Ishikawa (cell line): Measurements from ENCODE around the gene COL4A4.
A peak's percentile ranks its signal among the peaks of the same experiment; 100 is the strongest.

Experiments
- CEBPB ChIP-seq: IDR thresholded peaks from 2 replicates; pipeline ENCODE4 v1.6.1; 2012
- CREB1 ChIP-seq: IDR thresholded peaks from 2 replicates; pipeline ENCODE4 v1.6.1; 2012; ENCODE audit warnings: low read depth
- EGR1 ChIP-seq: IDR thresholded peaks from 2 replicates; pipeline ENCODE4 v1.6.1; 2012
- EP300 ChIP-seq: IDR thresholded peaks from 2 replicates; pipeline ENCODE4 v1.6.1; 2012; ENCODE audit warnings: borderline replicate concordance
- FOXM1 ChIP-seq: IDR thresholded peaks from 2 replicates; pipeline ENCODE4 v1.6.1; 2012; ENCODE audit warnings: low read depth, borderline replicate concordance
- NFIC ChIP-seq: IDR thresholded peaks from 2 replicates; pipeline ENCODE4 v1.6.1; 2012
- RAD21 ChIP-seq: IDR thresholded peaks from 2 replicates; pipeline ENCODE4 v1.6.1; 2012; ENCODE audit warnings: low read depth
- TAF1 ChIP-seq: IDR thresholded peaks from 2 replicates; pipeline ENCODE4 v1.6.1; 2012; ENCODE audit warnings: low read depth, mild to moderate bottlenecking
- TCF12 ChIP-seq: IDR thresholded peaks from 2 replicates; pipeline ENCODE4 v1.6.1; 2012; ENCODE audit warnings: low read depth
- TEAD4 ChIP-seq: IDR thresholded peaks from 2 replicates; pipeline ENCODE4 v1.6.1; 2012
- USF1 ChIP-seq: IDR thresholded peaks from 2 replicates; pipeline ENCODE4 v1.6.1; 2012
- YY1 ChIP-seq: IDR thresholded peaks from 2 replicates; pipeline ENCODE4 v1.6.1; 2012; ENCODE audit warnings: low read depth
- ZBTB7A ChIP-seq: IDR thresholded peaks from 2 replicates; pipeline ENCODE4 v1.6.1; 2012; ENCODE audit warnings: low read depth
- TF ChIP-seq, protein P1 (sequence below): IDR thresholded peaks from 2 replicates; pipeline ENCODE4 v1.6.1; 2012; ENCODE audit warnings: low read depth, mild to moderate bottlenecking
- TF ChIP-seq, protein P2 (sequence below): IDR thresholded peaks from 2 replicates; pipeline ENCODE4 v1.6.1; 2012

COL4A4 gene

DNA sequence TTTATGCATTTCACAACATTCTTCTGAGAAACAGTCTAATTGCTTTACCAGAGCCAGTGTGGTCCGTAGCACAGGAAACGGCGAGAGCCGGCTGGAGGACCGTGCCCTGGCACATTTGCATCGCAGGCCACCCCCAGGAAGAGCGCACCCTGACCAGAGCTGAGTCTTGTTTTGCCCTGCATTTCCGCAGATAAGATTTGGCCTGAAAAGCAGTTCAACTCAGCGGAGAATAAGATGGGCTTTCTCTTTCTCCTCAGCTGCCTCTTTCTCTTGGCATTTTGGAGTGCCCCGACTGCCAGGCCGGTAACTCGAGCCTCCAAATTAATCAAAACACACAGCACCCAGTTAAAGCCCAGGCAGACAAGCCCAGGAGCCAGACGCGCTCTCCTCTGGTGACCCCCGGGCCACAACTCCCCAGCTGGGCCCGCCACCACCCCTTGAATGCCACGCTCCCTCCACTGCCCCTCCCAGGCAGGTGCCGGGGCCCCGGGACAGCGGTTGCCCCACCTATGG is 464 bp downstream of the COL4A4 start:
- TF ChIP-seq EP300: no peak
- TF ChIP-seq EGR1: no peak
- TF ChIP-seq YY1: no peak
- no peak for TF ChIP-seq RAD21
- no peak for TF ChIP-seq CEBPB
- TF ChIP-seq TEAD4: no peak
- TF ChIP-seq, protein P1, sequence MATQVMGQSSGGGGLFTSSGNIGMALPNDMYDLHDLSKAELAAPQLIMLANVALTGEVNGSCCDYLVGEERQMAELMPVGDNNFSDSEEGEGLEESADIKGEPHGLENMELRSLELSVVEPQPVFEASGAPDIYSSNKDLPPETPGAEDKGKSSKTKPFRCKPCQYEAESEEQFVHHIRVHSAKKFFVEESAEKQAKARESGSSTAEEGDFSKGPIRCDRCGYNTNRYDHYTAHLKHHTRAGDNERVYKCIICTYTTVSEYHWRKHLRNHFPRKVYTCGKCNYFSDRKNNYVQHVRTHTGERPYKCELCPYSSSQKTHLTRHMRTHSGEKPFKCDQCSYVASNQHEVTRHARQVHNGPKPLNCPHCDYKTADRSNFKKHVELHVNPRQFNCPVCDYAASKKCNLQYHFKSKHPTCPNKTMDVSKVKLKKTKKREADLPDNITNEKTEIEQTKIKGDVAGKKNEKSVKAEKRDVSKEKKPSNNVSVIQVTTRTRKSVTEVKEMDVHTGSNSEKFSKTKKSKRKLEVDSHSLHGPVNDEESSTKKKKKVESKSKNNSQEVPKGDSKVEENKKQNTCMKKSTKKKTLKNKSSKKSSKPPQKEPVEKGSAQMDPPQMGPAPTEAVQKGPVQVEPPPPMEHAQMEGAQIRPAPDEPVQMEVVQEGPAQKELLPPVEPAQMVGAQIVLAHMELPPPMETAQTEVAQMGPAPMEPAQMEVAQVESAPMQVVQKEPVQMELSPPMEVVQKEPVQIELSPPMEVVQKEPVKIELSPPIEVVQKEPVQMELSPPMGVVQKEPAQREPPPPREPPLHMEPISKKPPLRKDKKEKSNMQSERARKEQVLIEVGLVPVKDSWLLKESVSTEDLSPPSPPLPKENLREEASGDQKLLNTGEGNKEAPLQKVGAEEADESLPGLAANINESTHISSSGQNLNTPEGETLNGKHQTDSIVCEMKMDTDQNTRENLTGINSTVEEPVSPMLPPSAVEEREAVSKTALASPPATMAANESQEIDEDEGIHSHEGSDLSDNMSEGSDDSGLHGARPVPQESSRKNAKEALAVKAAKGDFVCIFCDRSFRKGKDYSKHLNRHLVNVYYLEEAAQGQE: no peak
- TF ChIP-seq TCF12: no peak
- TF ChIP-seq, protein P2, sequence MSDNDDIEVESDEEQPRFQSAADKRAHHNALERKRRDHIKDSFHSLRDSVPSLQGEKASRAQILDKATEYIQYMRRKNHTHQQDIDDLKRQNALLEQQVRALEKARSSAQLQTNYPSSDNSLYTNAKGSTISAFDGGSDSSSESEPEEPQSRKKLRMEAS: no peak; the same call in 1 of the 2 replicates
- TF ChIP-seq USF1: no peak
- no peak for TF ChIP-seq FOXM1
- no peak for TF ChIP-seq TAF1
- TF ChIP-seq CREB1: no peak
- no peak for TF ChIP-seq ZBTB7A
- TF ChIP-seq NFIC: no peak

GRCh38 chr2:227161947-227162346 is 2.1 kb downstream of the COL4A4 start:
- TF ChIP-seq TAF1: no peak
- no peak for TF ChIP-seq TEAD4
- no peak for TF ChIP-seq USF1
- TF ChIP-seq, protein P2: no peak
- no peak for TF ChIP-seq FOXM1
- no peak for TF ChIP-seq CREB1
- TF ChIP-seq NFIC: no peak
- TF ChIP-seq, protein P1: no peak
- no peak for TF ChIP-seq EGR1
- TF ChIP-seq ZBTB7A: no peak
- no peak for TF ChIP-seq RAD21
- TF ChIP-seq YY1: no peak
- TF ChIP-seq EP300: no peak
- TF ChIP-seq TCF12: no peak
- no peak for TF ChIP-seq CEBPB

DNA sequence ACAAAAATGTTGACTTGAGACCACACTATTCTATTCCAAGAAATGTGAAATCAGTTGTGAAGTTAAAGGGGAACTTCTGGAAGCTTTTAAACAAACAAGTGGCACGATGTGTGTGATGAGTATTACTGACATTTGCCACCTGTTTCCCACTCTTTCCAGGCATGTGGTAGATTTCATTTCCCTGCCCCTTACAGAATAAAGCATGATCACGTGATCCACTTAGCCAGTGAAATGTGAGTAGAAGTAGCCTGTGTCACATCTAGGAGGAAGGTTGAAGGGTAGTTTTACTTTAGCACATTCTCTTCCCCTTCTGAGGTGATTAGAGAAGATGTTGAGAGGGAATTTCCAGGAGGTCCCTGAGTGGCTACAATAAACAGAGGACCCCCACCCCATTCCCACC is 3.8 kb downstream of the COL4A4 start:
- TF ChIP-seq USF1 (0 out of 2 replicates have a peak, but pooled peaks have one; percentile 32), EGR1 (no peak), NFIC (no peak), YY1 (no peak), FOXM1 (no peak), TCF12 (no peak)
- TF ChIP-seq, protein P1: no peak

GRCh38 chr2:227154986-227155774 is 8.8 kb downstream of the COL4A4 start:
- no peak for TF ChIP-seq NFIC
- no peak for TF ChIP-seq CEBPB
- TF ChIP-seq, protein P2: no peak
- no peak for TF ChIP-seq RAD21
- TF ChIP-seq USF1: no peak
- TF ChIP-seq EGR1: no peak
- no peak for TF ChIP-seq ZBTB7A
- TF ChIP-seq CREB1: no peak
- TF ChIP-seq, protein P1: no peak
- no peak for TF ChIP-seq TAF1
- TF ChIP-seq TEAD4: no peak
- no peak for TF ChIP-seq FOXM1
- TF ChIP-seq TCF12: no peak
- TF ChIP-seq EP300: no peak
- TF ChIP-seq YY1: no peak
